Measurements from ENCODE around the gene SESN1. TPM values are rescaled to one million over a fixed set of nuclear protein-coding genes. Genes with fewer than 3 reads are reported as not detected.

SESN1 gene
- polyA plus RNA-seq, 3 donors: 1.8 to 21.0 (median 3.1) TPM

DNA sequence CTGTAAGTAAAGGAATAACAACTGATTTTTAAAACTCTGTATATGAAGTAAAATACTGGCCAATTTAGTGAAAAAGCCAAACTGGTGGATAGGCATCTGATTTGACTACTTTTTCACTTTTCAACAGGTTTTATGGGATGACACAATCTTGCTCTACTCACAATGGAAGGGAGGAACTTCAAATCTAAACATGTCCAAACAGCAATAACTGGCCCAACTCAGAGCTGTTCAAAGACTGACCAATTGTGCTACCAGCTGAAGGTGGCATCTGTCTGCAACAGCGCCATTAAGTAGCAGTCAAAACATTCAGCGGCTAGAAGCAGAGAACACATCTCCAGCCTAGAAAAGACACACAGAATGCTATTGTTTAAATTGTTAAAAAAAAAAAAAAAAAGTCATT, 44.6 kb downstream of the SESN1 start:
- peak overlapping the region in 1 of 2 donors; percentile 67 for H3K27ac ChIP-seq (ENCODE audit: low read depth in 1 of 2, low read length in 2 of 2)
- H3K4me3 Mint-ChIP-seq: no peak overlapping the region
- peaks cover 0 to 17% of the 10 kb centered on the region in 2 donors for H3K4me1 ChIP-seq (ENCODE audit: control insufficient read depth in 1 of 2, insufficient read depth in 2 of 2, low read length in 2 of 2)
- no peak overlapping the region for H3K4me3 ChIP-seq (replicated peaks in 1 of 3; ENCODE audit: low read depth in 2 of 3, low read length in 3 of 3)
- intact Hi-C loops (cut with micrococcal nuclease): no loop called here
- peaks cover 6% of the 10 kb centered on the region for H3K79me2 ChIP-seq (ENCODE audit: insufficient read depth, low read length)
- no peaks in the 10 kb centered on the region for H3K36me3 ChIP-seq (replicated peaks in 1 of 2; ENCODE audit: control insufficient read depth in 1 of 2, insufficient read depth in 2 of 2, low read length in 2 of 2)
- H3K9ac ChIP-seq (ENCODE audit: insufficient read depth, low read length, poor library complexity, severe bottlenecking): no peak overlapping the region
- H3K27ac Mint-ChIP-seq: peak overlapping the region in 5 of 7 donors; percentile 9 to 70 (median 57)
- no peak overlapping the region for H3K4me2 ChIP-seq (replicated peaks; ENCODE audit: extremely low read depth, low read length, poor library complexity, severe bottlenecking)
- peak in 1 of 3 donors; percentile 8 for DNase-seq
- TF ChIP-seq, protein P1, sequence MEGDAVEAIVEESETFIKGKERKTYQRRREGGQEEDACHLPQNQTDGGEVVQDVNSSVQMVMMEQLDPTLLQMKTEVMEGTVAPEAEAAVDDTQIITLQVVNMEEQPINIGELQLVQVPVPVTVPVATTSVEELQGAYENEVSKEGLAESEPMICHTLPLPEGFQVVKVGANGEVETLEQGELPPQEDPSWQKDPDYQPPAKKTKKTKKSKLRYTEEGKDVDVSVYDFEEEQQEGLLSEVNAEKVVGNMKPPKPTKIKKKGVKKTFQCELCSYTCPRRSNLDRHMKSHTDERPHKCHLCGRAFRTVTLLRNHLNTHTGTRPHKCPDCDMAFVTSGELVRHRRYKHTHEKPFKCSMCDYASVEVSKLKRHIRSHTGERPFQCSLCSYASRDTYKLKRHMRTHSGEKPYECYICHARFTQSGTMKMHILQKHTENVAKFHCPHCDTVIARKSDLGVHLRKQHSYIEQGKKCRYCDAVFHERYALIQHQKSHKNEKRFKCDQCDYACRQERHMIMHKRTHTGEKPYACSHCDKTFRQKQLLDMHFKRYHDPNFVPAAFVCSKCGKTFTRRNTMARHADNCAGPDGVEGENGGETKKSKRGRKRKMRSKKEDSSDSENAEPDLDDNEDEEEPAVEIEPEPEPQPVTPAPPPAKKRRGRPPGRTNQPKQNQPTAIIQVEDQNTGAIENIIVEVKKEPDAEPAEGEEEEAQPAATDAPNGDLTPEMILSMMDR (IDR thresholded peaks at IDR 0.05): no peak
- no peaks in the 10 kb centered on the region for H3K9me3 ChIP-seq (replicated peaks in 1 of 2; ENCODE audit: control insufficient read depth in 1 of 2, insufficient read depth in 1 of 2, low read length in 2 of 2)
- peaks cover 3% of the 10 kb centered on the region for H4K20me1 ChIP-seq (ENCODE audit: insufficient read depth, low read length)
- H3K36me3 Mint-ChIP-seq: peaks cover 4 to 7% of the 10 kb centered on the region in 2 donors
- no CpG with 5 or more reads among the region's 2 CpGs for WGBS (ENCODE audit: insufficient coverage)
- peaks cover 18% of the 10 kb centered on the region for H3K4me1 Mint-ChIP-seq
- H3K27me3 ChIP-seq (ENCODE audit: control insufficient read depth in 2 of 2, insufficient read depth in 2 of 2, low read length in 2 of 2): no peaks in the 10 kb centered on the region
- no peak overlapping the region for H2AFZ ChIP-seq (ENCODE audit: insufficient read depth, low read depth, low read length, poor library complexity, severe bottlenecking)
- H3K27me3 Mint-ChIP-seq (ENCODE audit: low read depth in 3 of 3): peaks cover 0 to 2% (median 0%) of the 10 kb centered on the region in 3 donors
- peaks cover 0 to 4% (median 2%) of the 10 kb centered on the region in 7 donors for H3K9me3 Mint-ChIP-seq

GRCh38 chr6:109048670-109049415, 45.8 kb downstream of the SESN1 start:
- peaks cover 6% of the 10 kb centered on the region for H3K79me2 ChIP-seq (ENCODE audit: insufficient read depth, low read length)
- intact Hi-C loops (cut with micrococcal nuclease): no loop called here
- H3K9me3 Mint-ChIP-seq: peaks cover 0 to 7% (median 3%) of the 10 kb centered on the region in 7 donors

More at GRCh38 chr6:109048670-109049415, 45.8 kb downstream of the SESN1 start:
- Histone ChIP-seq H3K36me3 (replicated peaks in 1 of 2; ENCODE audit: control insufficient read depth in 1 of 2, insufficient read depth in 2 of 2, low read length in 2 of 2) (no peaks in the 10 kb centered on the region), H3K4me3 (replicated peaks in 1 of 3; ENCODE audit: low read depth in 2 of 3, low read length in 3 of 3) (no peak overlapping the region), H3K27me3 (ENCODE audit: control insufficient read depth in 2 of 2, insufficient read depth in 2 of 2, low read length in 2 of 2) (no peaks in the 10 kb centered on the region), H3K4me1 (ENCODE audit: control insufficient read depth in 1 of 2, insufficient read depth in 2 of 2, low read length in 2 of 2) (peaks cover 0 to 17% of the 10 kb centered on the region in 2 donors), H3K27ac (ENCODE audit: low read depth in 1 of 2, low read length in 2 of 2) (no peak overlapping the region), H2AFZ (ENCODE audit: insufficient read depth, low read depth, low read length, poor library complexity, severe bottlenecking) (no peak overlapping the region), H3K4me2 (replicated peaks; ENCODE audit: extremely low read depth, low read length, poor library complexity, severe bottlenecking) (no peak overlapping the region), H3K9ac (ENCODE audit: insufficient read depth, low read length, poor library complexity, severe bottlenecking) (no peak overlapping the region), H3K9me3 (replicated peaks in 1 of 2; ENCODE audit: control insufficient read depth in 1 of 2, insufficient read depth in 1 of 2, low read length in 2 of 2) (no peaks in the 10 kb centered on the region), H4K20me1 (ENCODE audit: insufficient read depth, low read length) (peaks cover 3% of the 10 kb centered on the region)
- Mint-ChIP-seq H3K27ac (peak overlapping the region in 1 of 7 donors; percentile 63), H3K36me3 (peaks cover 4 to 7% of the 10 kb centered on the region in 2 donors), H3K27me3 (ENCODE audit: low read depth in 3 of 3) (peaks cover 0 to 2% (median 0%) of the 10 kb centered on the region in 3 donors), H3K4me1 (peaks cover 18% of the 10 kb centered on the region), H3K4me3 (no peak overlapping the region)
- no CpG with 5 or more reads among the region's 3 CpGs for WGBS (ENCODE audit: insufficient coverage)
- TF ChIP-seq, protein P1 (IDR thresholded peaks at IDR 0.05): no peak
- DNase-seq: no peak
